Keratinocyte (primary cell): ENCODE results near the gene USP48. TPM values are rescaled to one million over a fixed set of nuclear protein-coding genes. Genes with fewer than 3 reads are reported as not detected.

Experiments used
- DNase-seq: peaks from one replicate; pipeline ENCODE4 v3.0.0-alpha.2; 2011; ENCODE audit warnings: low read depth, missing footprints, low spot score
- FAIRE-seq: peaks from 2 replicates; lab custom pipeline; 2011; peaks lifted over from hg19 to GRCh38; lab: Jason Lieb, UNC
- H2AFZ ChIP-seq: 2 replicates; pipeline ENCODE4 v1.6.0; 2012; ENCODE audit warnings: low read length, control low read depth, inconsistent platforms; ENCODE audit not compliant: control insufficient read depth
- H3K27ac ChIP-seq: 2 replicates; pipeline ENCODE4 v1.5.1; 2011; ENCODE audit warnings: low read length; ENCODE audit not compliant: control insufficient read depth, insufficient read depth
- H3K27me3 ChIP-seq: 3 replicates; pipeline ENCODE4 v1.6.0; 2011; ENCODE audit warnings: low read length; ENCODE audit not compliant: control insufficient read depth, insufficient read depth; ENCODE audit errors: extremely low read depth
- H3K36me3 ChIP-seq, 2 experiments: 2 replicates in 1 of 2; 3 replicates in 1 of 2; pipeline ENCODE4 v1.5.1; 2011; ENCODE audit warnings: low read length in 2 of 2, mild to moderate bottlenecking in 1 of 2; ENCODE audit not compliant: control insufficient read depth in 2 of 2, insufficient read depth in 2 of 2; ENCODE audit errors: extremely low read depth in 1 of 2
- H3K4me1 ChIP-seq: 3 replicates; pipeline ENCODE4 v1.5.1; 2011; ENCODE audit warnings: low read length; ENCODE audit not compliant: control insufficient read depth, insufficient read depth; ENCODE audit errors: extremely low read depth
- H3K4me2 ChIP-seq: 3 replicates; pipeline ENCODE4 v1.6.0; 2011; ENCODE audit warnings: low read depth, low read length; ENCODE audit not compliant: control insufficient read depth, insufficient read depth; ENCODE audit errors: extremely low read depth
- H3K4me3 ChIP-seq, 3 experiments: fragments of 200-600 bp in 1 of 3; sonication (generic) in 1 of 3; 2 replicates in 2 of 3; 3 replicates in 1 of 3; pipeline ENCODE4 v1.5.1; 2011 to 2016; ENCODE audit warnings: low read length in 3 of 3, mild to moderate bottlenecking in 3 of 3, control low read depth in 2 of 3, inconsistent platforms in 1 of 3, low read depth in 1 of 3, mixed read lengths in 1 of 3, mixed run types in 1 of 3, moderate library complexity in 1 of 3; ENCODE audit not compliant: control insufficient read depth in 2 of 3, insufficient read depth in 2 of 3; ENCODE audit errors: extremely low read depth in 1 of 3
- H3K79me2 ChIP-seq: 2 replicates; pipeline ENCODE4 v1.6.0; 2012; ENCODE audit warnings: low read length; ENCODE audit not compliant: control insufficient read depth, insufficient read depth
- H3K9ac ChIP-seq: 3 replicates; pipeline ENCODE4 v1.6.0; 2011; ENCODE audit warnings: low read length; ENCODE audit not compliant: control insufficient read depth, insufficient read depth; ENCODE audit errors: extremely low read depth
- H3K9me1 ChIP-seq: 3 replicates; pipeline ENCODE4 v1.6.0; 2011; ENCODE audit warnings: low read length; ENCODE audit not compliant: control insufficient read depth, insufficient read depth; ENCODE audit errors: extremely low read depth
- H3K9me3 ChIP-seq: 2 replicates; pipeline ENCODE4 v1.5.1; 2012; ENCODE audit warnings: low read depth, low read length; ENCODE audit not compliant: control insufficient read depth
- H4K20me1 ChIP-seq: 3 replicates; pipeline ENCODE4 v1.6.0; 2011; ENCODE audit warnings: low read length; ENCODE audit not compliant: control insufficient read depth, insufficient read depth; ENCODE audit errors: extremely low read depth
- CTCF ChIP-seq, 3 experiments: IDR thresholded peaks in 1 of 3; conservative IDR thresholded peaks in 1 of 3; optimal IDR thresholded peaks in 1 of 3; 2 replicates in 2 of 3; 3 replicates in 1 of 3; pipeline versions ENCODE3 to v1.5.1; 2011; ENCODE audit warnings: low read length in 3 of 3, mild to moderate bottlenecking in 3 of 3, moderate library complexity in 2 of 3, control low read depth in 1 of 3, inconsistent platforms in 1 of 3; ENCODE audit not compliant: insufficient read depth in 2 of 3; ENCODE audit errors: extremely low read depth in 1 of 3
- EZH2 ChIP-seq: IDR thresholded peaks from one replicate; pipeline ENCODE4 v1.6.1; 2012; ENCODE audit warnings: inconsistent platforms, mild to moderate bottlenecking, low read length, moderate library complexity
- dilution Hi-C: fragments of 300-500 bp; cut with MboI; formaldehyde crosslinking; loops from one replicate; pipeline ENCODE4 v1.7.0; 2020; ENCODE audit warnings: low sequenced_read_pairs; ENCODE audit not compliant: extremely low pct_ligation_motif_present
- polyA plus RNA-seq, 5 experiments: library from polyadenylated mRNA; depleted of rRNA in 3 of 5; stranded (reverse) in 3 of 5; stranded (forward) in 1 of 5; unstranded in 1 of 5; fragments of >200 nt; gene quantifications; 1 replicate in 1 of 5; 2 replicates in 3 of 5; 3 replicates in 1 of 5; pipeline versions ENCODE4 v1.2.1 to v1.2.3, GENCODE V29; 2011 to 2012; ENCODE audit warnings: missing spikeins in 2 of 5, low read depth in 1 of 5, low replicate concordance in 1 of 5

USP48 gene
- polyA plus RNA-seq, 1 donor (not counting 4 experiments of a cell fraction or from before 2014, with no cell fraction given): 33.0 TPM

GRCh38 chr1:21636029-21636428 lies 146.9 kb downstream of the USP48 start:
- H2AFZ ChIP-seq: no peak overlapping the region
- no peaks in the 10 kb centered on the region for H3K9me3 ChIP-seq
- peaks cover 4% of the 10 kb centered on the region for H3K27me3 ChIP-seq
- no peak overlapping the region for H3K27ac ChIP-seq
- H3K79me2 ChIP-seq: no peaks in the 10 kb centered on the region
- H4K20me1 ChIP-seq: no peaks in the 10 kb centered on the region
- H3K36me3 ChIP-seq: no peaks in the 10 kb centered on the region
- no peak for TF ChIP-seq CTCF (optimal IDR thresholded peaks at IDR 0.05 in 1 of 3, IDR thresholded peaks at IDR 0.05 in 1 of 3, conservative IDR thresholded peaks at IDR 0.05 in 1 of 3; ENCODE audit: extremely low read depth in 1 of 3, insufficient read depth in 2 of 3, low read length in 3 of 3)
- TF ChIP-seq EZH2: no peak
- dilution Hi-C loops: no loop called here
- no peak overlapping the region for H3K9ac ChIP-seq
- H3K9me1 ChIP-seq: no peaks in the 10 kb centered on the region
- no peak overlapping the region for H3K4me3 ChIP-seq
- peaks cover 24% of the 10 kb centered on the region for H3K4me1 ChIP-seq
- DNase-seq (no peak), FAIRE-seq (no peak)
- H3K4me2 ChIP-seq: no peak overlapping the region

- Histone ChIP-seq H2AFZ (no peak overlapping the region), H3K79me2 (no peaks in the 10 kb centered on the region), H3K27ac (no peak overlapping the region), H3K27me3 (peaks cover 4% of the 10 kb centered on the region), H3K4me2 (no peak overlapping the region), H3K4me1 (peaks cover 24% of the 10 kb centered on the region), H4K20me1 (no peaks in the 10 kb centered on the region), H3K9ac (no peak overlapping the region), H3K9me1 (no peaks in the 10 kb centered on the region), H3K9me3 (no peaks in the 10 kb centered on the region), H3K4me3 (no peak overlapping the region), H3K36me3 (no peaks in the 10 kb centered on the region)
- FAIRE-seq (no peak), DNase-seq (no peak)
- dilution Hi-C loops: no loop called here
- TF ChIP-seq CTCF (optimal IDR thresholded peaks at IDR 0.05 in 1 of 3, IDR thresholded peaks at IDR 0.05 in 1 of 3, conservative IDR thresholded peaks at IDR 0.05 in 1 of 3; ENCODE audit: extremely low read depth in 1 of 3, insufficient read depth in 2 of 3, low read length in 3 of 3): no peak
- TF ChIP-seq EZH2: no peak
Measured at GRCh38 chr1:21634806-21635535, 148.0 kb downstream of the USP48 start.
